ENCODE results near the gene WDFY4.

WDFY4 gene

DNA sequence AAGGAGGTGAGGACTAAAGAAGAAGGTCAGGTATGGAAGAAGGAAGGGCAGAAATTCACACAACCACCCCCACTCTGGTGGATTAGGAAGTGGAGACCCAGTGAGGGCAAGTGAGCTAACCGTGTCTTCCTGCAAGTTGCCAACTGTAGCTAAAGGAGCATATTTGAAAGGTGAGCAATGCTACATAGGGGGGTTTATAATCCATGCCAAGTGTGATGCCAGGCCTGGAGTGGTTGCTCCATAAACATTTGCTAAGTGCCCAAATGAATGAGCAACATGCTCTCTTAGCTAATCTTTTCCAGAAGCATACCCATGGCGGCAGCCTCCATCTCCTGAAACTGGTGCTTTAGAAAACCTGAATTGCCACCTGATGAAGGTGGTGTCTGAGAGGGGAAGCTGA lies 133.4 kb downstream of the WDFY4 start:
- no peak for DNase-seq (ENCODE audit: low spot score)

DNA sequence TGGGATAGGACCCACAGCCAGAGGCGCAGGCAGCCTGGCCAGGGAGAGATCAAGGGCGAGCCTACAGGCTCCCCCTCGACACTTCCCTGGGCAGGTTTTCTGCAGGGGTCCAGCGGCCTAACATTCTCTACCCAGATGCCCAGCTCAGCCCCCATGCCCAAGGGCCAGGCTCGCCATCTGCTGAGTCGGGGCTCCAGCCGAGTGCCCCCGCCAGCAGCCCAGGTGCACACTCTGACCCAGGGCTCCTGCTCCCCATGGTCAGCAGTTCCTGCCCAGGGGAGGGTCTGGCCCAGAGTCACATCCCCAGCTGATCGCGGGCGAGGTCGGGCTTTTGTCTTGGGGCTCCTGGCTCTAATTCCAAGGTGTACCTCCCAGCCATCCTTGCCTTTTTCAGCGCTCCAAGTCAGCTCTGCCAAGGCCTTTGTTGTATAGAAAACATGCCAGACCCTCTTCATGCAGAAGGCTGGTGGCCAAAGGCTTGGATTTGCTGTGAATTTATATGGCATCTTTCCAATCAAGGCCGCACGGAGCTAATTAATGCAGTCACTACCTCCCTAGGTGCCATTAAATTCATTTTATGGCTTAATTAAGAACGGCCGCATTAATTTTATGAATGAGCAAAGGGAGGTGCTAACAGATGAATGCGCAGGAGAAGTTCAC lies 134.3 kb downstream of the WDFY4 start:
- no peak for DNase-seq (ENCODE audit: low spot score)

- DNase-seq (ENCODE audit: low spot score), result peak; percentile 49
Measured at GRCh38 chr10:48819783-48820182, 135.1 kb downstream of the WDFY4 start.

DNA sequence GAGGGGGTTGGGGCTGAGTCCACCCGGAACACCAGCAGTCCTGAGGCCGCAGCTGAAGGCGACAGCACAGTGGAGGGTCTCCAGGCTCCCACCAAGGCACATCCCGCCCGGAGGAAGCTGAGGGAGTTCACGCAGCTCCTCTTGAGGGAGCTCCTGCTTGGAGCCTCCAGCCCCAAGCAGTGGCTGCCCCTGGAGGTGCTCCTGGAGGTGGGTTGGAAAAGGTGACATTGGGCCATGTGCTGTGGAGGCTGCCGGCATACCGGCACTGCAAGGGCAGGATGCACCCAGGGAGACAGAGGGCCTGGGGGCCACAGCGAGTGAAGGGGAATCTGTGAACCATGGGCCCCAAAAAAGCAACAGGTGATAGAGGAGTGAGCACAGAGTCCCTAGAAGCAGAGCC lies 135.6 kb downstream of the WDFY4 start:
- no peak for DNase-seq (ENCODE audit: low spot score)

DNA sequence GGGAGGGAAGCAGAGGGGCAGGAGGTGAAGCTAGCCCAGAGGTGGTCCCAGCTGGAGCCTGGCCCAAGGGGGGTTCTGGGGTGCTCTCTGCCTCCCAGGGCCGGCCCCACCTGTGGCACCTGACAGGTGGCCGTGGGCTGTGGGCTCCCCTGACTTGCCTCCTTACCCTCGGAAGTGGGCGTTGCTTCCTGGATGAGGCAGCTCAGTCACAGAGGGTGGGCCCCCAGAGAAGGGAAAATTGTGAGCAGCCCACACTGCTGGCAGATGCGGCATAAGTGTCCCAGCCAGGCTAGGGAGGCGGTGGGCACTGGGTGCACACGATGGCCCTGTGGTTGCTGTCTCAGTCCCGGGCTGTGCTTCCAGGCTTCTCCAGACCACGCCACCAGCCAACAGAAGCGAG lies 136.0 kb downstream of the WDFY4 start:
- DNase-seq (ENCODE audit: low spot score), result no peak

DNA sequence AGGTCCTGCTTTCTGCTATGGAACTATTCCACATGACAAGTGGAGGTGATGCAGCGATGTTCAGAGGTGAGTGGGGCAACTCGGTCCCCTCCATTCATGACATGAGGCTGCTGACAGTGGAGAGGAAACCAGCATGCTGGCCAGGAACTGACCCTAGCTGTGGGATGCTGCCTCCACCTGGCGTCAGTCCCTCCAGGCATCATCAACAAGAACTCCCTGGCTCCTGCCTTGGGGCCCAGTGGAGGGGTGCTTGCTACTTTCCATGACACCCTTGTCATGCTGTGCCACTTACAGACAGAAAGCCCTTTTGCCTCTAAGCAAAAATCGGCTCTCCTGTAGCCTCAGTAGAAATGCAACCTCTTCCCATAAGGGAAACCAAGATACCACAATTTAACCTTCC lies 136.4 kb downstream of the WDFY4 start:
- DNase-seq (ENCODE audit: low spot score), result no peak

- DNase-seq (ENCODE audit: low spot score), result no peak
Measured at GRCh38 chr10:48821692-48822091, 137.0 kb downstream of the WDFY4 start.

DNA sequence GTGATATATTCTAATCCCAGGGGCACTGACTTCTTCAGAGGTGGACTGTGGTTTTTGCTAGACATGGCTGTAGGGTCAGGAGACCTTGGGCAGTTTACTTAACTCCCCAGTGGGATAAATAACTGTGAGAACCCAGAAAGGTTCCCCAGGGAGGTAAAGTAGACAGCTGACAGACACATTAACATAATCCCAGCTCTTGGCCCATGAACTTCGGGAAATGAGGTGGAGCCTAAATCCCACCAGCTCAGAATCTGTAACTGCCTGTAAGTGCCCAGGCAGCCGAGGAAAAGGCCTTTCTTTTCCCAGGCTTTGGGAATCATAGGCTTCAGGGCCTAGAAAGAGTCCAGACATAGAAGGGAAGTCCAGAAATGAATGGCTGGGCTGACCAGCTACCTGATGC lies 149.0 kb downstream of the WDFY4 start:
- DNase-seq (ENCODE audit: low spot score), result no peak

GRCh38 chr10:48834189-48834965 lies 149.7 kb downstream of the WDFY4 start:
- no peak for DNase-seq (ENCODE audit: low spot score)

- DNase-seq (ENCODE audit: low spot score), result no peak
Measured at GRCh38 chr10:48835781-48836180, 151.1 kb downstream of the WDFY4 start.

DNA sequence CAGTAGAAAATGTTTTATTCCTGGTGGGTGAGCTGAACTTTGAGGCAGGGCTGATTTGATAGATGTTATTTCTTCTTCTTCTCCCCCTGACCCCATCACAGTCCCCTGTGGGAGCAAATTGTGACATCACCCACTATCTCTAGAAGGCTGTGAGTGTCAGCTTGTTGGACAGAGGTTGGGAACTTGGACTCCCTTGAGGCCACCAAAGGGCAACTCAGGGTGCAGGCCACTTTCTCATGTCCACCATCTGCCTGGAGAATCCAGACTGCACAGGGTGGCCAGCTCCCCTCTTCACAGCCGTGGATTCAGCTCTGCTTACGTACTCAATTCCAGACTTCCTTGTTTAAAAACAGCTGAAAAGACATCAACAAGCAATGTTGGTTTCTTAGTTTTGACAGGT lies 151.9 kb downstream of the WDFY4 start:
- no peak for DNase-seq (ENCODE audit: low spot score)

GRCh38 chr10:48838834-48839233 lies 154.2 kb downstream of the WDFY4 start:
- no peak for DNase-seq (ENCODE audit: low spot score)

GRCh38 chr10:48839809-48840679 lies 155.4 kb downstream of the WDFY4 start:
- DNase-seq (ENCODE audit: low spot score), result no peak

DNA sequence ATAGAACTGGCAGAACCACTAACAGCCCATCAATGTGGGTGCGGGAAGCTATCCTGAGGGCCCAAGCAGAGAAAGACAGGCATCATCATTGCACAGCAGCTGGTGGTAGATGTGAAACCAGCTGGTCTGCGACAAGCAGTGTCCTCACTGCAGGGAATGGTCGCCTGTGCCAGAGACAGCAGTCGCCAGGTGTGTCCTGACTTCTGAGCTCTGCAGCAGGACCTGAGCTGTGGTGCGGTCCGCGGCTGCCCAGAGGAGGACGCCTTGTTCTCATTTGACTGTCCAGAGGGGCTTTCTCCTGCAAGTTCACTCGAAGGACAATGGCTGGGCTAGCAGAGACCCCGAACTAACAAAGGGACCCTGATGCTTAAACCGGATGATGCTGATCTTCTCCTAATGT lies 157.6 kb downstream of the WDFY4 start:
- DNase-seq (ENCODE audit: low spot score), result no peak

DNA sequence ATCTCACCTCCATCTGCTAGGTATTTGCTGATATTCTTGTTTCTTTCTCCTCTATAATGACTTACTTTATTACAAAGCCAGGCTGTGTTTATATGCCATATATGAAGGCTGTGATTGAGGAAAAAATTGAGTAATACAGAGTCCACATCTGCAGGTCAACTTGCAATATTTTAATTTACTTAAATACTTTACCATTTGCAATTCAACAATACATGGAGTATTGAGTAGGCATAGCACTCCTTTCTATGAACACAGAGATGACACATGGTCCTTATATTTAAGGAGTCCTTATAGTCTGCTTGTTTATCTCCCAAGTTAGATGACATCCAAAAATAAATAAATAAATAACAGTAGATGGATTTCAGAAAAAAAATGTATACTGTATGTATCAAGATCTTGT lies 158.5 kb downstream of the WDFY4 start:
- no peak for DNase-seq (ENCODE audit: low spot score)

DNA sequence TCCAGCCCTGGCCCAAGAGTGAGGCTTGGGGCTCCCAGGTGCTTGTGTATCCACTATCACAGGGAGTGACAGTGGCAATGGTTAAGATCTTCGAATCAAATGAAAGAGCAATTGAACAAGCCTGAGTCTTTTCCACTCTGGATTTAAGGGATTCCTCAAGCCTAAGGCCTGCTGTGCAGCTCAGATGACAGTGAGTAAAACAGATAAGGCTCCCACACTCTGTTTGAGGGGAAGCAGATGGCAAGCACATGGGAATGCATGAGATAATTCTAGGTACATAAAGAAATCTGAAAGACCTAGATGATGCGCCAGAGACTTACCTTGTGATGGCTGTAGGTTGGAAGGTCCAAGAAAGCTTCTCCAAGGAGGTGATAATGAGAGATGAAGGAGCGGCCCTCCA lies 159.9 kb downstream of the WDFY4 start:
- no peak for DNase-seq (ENCODE audit: low spot score)

DNA sequence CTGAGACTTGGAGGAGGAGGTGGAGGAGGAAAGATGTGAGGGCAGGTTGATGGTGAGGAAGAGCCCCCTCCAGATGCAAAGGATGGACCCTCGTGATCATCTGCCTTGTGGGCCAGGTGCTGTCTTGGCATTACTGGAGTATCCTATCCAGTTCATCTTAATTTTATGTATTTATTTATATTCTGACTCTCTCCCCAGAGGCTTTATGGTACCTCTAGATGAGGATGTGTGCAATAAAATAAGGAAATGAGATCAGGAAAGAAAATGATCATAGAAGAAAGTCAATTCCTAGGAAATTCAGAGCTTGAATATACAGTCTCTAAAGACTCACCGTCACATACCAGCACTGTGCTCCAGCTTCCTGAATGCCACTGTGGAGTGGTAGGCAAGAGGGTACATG lies 160.8 kb downstream of the WDFY4 start:
- DNase-seq (ENCODE audit: low spot score), result no peak

- no peak for DNase-seq (ENCODE audit: low spot score)
Measured at GRCh38 chr10:48847691-48848090, 163.0 kb downstream of the WDFY4 start.

DNA sequence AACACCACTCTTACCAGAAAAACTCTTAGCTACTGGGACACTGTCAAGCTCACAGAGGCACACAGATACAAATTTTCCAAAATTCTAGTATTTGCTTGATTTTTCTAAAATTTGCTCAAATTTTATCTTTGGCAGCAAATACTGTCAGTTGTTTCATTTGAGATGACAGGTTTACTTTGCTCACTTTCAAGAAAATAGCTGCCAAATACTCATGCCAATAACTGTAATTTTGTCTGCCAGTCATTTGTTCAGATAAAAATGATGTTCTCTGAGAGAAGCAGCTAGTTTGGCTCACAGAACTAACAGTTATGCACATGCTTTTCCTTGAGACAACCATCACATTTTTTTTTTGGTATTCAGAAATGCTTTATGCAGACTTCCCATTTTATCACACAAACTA lies 172.2 kb downstream of the WDFY4 start:
- no peak for DNase-seq (ENCODE audit: low spot score)

DNA sequence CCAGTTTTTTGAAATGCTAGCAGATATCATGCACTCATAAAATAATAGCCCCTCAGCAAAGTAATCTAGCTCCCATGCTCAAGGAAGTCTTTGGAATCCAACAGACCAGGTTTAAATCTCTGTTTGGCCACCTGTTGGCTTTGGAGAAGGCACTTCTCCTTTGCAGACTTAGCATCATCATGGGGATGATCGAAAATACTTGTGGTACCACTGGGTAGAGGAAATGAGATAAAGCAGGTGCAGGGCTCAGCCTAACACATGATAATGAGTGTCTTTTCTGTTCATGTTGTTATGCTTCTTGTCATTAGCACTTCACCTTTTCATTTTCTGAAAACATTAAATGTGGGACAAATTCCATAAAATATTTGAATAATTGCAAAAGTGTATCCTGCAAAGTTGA lies 187.6 kb downstream of the WDFY4 start:
- DNase-seq (ENCODE audit: low spot score), result no peak

- no peak for DNase-seq (ENCODE audit: low spot score)
Measured at GRCh38 chr10:48878091-48878490, 193.4 kb downstream of the WDFY4 start.

DNA sequence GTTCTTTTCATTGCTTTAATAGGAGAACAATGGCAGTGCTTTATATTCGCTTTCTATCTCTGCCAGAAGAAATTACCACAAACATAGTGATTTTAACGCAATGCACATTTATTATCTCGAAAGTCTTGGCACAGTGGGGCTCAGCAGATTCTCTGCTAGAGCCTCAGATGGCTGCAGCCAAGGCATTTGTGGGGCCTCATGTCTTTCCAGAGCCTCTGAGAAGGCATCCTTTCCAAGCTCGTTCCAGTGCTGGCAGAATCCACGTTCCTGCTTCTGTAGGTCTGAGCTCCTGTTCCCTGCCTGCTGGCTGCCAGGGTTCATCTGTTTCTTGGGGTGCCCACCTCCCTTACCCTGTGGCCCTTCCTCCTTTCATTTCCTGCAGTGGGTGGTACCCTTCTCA lies 194.8 kb downstream of the WDFY4 start:
- no peak for DNase-seq (ENCODE audit: low spot score)
